ENCODE measurements around the gene TMEM140.

The TMEM140 gene

DNA sequence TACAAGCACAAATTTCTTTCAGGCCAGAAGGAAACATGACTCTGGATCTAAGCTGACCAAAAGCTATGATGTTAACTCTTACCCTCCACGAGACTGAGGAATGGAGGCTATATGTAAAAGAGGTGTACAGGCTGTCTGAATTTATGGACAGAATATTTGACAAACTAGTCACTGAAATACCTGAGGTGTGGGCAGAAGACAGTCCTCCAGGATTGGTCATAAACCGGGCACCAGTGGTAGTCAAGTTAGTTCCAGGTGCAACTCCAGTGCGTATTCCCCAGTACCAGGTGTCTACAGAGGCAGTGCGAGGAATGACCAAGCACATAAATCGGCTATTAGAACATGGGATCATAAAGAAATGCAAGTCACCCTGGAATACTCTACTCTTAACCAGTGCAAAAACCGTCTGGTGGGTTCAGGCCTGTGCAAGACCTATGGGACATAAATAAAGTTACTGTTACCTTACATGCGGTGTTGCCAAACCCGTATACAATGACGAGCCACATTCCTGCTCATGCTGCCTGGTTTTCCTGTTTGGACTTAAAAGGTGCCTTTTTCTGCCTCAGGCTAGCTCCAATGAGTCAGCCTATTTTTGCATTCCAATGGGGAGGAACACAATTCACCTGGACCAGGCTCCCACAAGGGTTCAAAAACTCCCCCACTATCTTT is 29.3 kb downstream of the TMEM140 start:
- no peak for DNase-seq

- DNase-seq = no peak
Observed at GRCh38 chr7:135178364-135178763, 30.5 kb downstream of the TMEM140 start.

DNA sequence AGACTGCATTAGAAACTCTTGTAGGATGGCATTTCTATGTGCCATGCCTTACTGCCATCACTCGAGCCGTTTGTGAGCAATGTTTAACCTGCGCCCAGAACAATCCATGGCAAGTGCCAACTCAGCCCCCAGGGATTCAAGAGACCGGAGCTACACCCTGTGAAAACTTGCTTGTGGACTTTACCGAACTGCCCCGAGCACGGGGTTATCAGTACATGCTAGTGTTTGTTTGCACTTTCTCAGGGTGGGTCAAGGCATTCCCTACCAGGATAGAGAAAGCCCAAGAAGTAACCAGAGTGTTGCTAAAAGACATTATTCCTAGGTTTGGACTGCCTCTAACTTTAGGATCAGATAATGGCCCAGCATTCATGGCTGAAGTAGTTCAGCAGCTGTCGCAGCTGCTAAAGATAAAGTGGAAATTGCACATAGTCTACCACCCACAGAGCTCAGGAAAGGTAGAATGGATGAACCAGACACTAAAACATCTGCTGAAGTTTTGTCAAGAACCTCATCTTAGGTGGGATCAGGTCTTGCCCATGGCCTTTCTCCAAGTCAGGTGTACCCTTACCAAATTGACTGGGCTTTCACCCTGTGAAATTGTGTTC is 31.6 kb downstream of the TMEM140 start:
- DNase-seq = no peak

DNA sequence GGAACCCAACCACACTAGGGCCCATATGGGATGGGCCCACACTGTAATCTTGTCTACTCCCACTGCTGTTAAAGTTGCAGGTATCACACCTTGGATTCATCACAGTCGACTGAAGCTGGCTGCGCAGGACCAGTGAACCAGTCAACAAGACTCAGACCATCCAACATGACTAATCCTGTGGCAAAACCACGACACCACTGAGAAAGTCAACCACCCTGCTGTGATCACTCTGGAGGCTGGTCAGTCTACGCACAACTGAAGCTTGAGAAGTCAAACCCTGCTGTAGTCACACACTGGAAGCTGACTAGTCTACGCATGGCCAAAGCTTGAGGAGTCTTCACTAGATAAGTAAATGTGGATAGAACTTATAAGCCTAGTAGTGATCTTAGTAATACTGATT is 32.2 kb downstream of the TMEM140 start:
- DNase-seq = no peak

DNA sequence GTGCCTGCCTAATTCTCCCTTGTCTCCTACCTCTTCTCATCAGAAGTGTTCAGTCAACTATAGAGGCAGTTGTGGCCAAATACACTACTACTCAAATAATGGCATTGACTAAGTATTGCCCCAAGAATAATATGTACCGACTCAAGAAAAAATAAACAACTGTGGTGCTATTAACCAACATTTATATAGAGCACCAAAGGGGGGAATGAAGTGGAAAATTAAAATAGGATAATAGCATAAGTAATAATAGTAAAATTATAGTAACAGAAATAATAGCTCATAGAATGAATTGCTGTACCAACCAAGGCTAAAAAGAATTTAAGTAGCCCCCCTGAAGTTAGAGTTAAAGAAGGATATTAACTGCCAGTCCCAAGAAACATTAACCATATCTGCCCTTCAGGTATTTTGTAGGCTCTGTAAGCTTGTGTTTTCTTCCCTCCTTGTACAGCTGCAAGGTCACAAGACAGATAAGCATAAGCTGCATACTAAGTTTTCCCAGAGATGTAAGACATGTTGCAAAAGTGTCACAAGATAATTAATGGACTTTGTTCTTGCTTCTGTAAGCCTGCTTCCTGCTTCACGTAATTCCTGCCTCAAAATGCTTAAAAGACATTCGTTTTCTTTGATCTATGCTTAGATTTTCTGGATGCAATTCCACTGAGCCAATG is 33.5 kb downstream of the TMEM140 start:
- DNase-seq = no peak

- no peak for DNase-seq
Observed at GRCh38 chr7:135181929-135182678, 34.2 kb downstream of the TMEM140 start.

GRCh38 chr7:135183478-135183877 is 35.6 kb downstream of the TMEM140 start:
- no peak for DNase-seq

GRCh38 chr7:135184254-135184841 is 36.5 kb downstream of the TMEM140 start:
- no peak for DNase-seq

GRCh38 chr7:135185471-135186260 is 37.8 kb downstream of the TMEM140 start:
- no peak for DNase-seq

DNA sequence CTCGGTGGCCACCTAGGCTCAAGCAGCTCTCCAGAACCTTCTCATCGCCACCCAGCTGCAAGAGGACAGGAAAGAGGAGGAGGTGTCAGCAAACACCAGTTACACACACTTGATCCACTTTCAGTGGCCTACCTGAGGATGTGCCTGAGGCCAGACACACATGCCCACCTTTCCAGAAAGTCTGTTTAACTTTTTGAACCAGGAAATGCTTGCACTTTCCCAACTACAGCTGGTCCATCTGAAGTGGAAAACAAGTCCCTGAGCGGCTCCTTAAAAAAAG is 38.3 kb downstream of the TMEM140 start:
- DNase-seq = no peak

- DNase-seq = no peak
Observed at GRCh38 chr7:135186841-135187253, 39.0 kb downstream of the TMEM140 start.

DNA sequence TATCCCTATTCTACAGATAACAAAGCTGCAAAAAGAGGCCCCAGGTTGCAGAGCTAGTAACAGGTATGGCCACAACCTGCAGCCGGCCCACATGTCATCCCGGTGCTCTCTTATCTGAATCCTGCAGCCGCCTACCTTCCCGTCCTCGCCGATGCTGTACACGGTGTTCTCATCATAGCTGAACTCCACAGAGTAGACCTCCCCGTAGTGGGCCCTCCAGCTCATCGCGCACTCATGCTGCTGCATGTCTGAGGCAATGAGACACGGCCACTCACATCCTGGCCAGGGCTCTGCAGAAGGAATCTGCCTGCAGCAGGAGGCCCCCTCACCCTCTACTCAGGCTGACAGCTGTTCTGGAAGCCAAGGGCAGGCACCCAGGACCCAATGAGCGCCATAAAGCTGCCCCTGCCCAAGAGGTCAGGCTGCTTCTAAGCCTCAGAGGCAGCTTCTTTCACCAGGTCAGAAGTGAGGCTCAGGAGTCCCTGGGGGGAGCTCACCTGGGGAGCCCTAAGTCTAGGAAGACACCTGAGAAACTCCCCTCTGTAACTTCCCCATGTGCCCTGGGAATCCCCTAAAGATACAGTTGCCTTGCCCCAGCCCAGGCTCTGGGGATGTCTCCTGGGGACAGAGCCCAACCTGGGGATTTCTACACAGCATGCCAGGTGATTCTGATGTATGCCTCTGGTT is 40.6 kb downstream of the TMEM140 start:
- no peak for DNase-seq

DNA sequence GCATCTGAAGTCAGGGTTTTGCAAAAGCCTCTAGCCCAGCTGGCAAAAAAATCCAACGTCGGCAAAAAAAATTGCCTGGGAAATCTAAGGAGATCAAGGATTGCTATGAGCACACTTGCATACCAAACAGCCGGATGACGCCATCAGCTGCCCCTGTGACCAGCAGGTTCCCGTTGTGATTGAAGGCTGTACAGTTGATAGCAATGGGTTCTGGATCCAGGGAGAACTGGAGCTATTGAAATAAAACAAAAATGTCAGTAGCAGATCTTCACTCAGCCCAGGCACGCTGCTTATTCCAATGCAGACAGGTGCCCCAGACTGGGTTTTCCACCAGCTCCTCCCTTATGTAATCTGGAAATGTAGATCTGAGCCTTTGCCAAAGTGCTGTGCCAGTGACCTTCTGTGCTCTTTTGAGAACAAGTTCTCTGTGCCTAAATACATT is 41.4 kb downstream of the TMEM140 start:
- no peak for DNase-seq

DNA sequence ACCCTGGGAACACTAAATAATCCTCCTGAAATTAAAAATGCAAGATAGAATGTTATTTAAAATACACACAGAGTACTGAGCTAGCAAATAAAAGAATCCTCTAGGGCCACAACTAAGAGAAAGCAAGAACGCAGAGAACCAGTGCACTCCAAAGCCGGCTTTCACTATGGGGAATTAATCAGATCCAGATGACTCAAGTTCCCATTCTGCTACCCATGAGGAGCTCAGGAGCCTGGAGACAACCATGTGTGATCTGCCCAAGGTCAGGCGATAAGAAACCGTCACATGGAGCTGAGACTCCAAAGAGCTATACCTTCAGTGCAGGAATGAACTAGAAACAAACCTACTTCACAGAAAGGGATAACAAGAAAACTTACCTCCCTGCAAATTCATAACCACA is 42.1 kb downstream of the TMEM140 start:
- DNase-seq = no peak

DNA sequence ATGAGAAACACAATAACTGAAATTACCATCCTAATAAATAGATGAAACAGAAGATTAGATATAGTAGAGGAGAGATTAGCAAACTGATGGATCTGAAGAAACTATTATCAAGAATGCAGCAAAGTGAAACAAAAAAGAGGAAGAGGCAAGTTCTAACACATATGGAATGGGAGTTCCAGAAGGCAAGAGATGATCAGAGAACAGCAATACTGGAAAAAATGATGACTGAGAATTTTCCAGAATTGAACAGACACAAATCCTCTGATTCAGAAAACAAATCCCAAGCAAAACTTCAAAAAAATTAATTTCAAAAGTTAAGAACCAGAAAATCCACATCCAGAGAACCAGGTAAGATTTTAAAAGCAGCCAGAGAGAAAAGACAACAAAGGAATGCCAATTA is 42.8 kb downstream of the TMEM140 start:
- no peak for DNase-seq

DNA sequence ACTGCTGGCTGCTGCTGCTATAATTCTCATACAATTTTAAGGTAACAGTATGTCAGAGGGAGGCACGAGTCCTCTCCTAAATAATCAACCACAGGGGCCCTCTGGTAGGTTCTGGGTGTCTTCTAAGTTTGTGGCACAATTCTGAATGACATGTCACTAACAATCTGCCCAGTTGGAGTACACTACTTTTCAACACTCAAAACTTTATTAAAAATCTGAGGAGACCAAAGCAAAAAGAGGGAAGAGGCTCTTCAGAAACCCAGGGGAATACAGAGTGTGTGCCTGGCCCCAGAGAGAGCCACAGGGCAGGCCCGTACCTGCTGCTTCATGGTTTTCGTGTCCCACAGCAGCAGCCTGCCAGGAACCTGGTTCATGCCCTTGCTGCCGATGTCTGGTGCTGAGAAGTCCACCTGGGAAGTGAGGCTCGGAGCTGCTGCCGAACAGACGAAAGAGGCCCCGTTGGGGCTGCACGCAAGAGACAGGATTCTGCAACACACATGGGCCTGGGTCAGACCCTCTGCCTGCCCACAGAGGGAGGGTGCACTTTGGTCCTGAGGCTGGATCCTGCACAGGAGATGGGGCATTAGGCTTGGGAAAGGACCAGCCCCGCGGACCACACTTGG is 45.2 kb downstream of the TMEM140 start:
- no peak for DNase-seq

DNA sequence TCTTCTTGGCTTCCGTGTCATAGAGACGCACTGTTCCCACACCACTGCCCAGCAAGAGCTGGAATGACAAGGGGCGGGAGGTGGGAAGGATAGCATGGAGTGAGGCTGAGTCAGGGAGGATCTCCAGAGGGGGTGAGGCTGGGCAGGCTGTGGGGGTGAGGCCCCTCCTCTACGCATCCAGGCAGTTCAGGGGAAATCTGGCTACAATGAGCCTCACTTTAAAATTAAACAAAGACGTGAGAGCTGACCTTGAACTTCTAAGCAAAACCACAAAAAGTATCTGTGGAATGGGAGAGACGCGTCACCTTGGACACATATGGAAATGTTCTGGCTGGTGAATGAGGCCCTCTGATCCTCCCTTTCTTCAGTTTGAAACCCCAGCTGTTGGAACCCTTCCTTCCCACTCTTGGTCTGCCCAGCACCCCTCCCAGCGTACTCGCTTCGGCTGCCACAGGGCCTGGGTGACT is 45.8 kb downstream of the TMEM140 start:
- DNase-seq = no peak

GRCh38 chr7:135194494-135195095 is 46.7 kb downstream of the TMEM140 start:
- no peak for DNase-seq

DNA sequence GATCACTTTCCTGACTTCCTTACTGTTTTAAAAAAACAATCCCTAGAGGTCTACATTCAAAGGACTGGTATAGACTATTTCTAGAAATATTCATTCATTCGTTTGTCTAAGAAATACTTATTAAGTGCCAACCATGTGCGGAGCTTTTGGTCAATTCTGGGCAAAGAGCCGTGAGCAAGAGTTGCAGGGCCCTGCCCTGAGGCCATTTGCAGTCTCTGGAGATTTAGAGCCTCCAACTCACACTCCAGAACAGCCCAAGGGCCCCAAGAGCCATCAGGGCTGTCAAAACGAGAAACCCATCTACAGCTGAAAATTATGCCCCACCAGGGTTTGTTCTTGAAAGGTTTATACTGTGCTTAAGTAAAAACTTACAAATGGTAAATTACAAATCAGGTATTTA is 47.3 kb downstream of the TMEM140 start:
- no peak for DNase-seq

DNA sequence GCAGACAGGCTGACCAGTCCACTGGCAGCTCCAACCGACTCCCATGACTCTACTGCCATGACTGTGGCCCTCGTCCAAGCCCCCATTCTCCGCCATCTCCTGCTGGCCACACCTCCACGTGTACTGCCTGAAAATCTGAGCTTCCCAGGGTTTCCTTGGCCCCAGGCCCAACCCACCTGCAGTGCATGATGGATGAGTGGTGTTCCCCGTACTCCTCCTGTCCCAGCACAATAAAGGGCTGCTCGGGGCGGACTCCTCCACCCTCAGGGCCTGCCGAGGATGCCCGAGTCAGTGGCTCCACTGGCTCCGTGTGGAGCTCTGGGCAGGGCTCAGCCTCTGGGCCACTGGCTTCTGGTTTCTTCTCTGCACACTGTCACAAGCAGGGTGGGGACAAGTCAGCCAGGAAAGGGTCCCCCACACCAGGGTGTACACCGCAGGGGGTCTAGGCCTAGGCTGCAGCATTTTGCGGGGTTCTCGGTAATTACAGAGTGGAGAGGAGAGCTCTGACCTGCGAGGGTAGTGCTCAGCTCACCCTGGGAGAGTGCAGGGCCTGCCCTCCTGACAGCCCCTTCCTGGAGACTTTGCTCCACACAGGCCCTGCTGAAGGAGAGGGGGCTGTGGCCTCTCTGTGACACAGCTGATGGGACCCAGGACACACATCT is 48.2 kb downstream of the TMEM140 start:
- no peak for DNase-seq
